ENCODE data around the gene DRGX. TPM values are rescaled to one million over a fixed set of nuclear protein-coding genes. Genes with fewer than 3 reads are reported as not detected.

DRGX gene
- total RNA-seq, 1 experiment from 2014 or later: not detected

GRCh38 chr10:49331431-49331830, 64.5 kb downstream of the DRGX start:
- POLR2A ChIA-PET (ENCODE audit: low non-redundant PET): no interaction called here
- no peaks in the 10 kb centered on the region for H3K4me1 ChIP-seq (ENCODE audit: insufficient read depth, low read length, poor library complexity, severe bottlenecking)
- no peaks in the 10 kb centered on the region for H3K9me3 ChIP-seq (ENCODE audit: low read depth, low read length, poor library complexity, severe bottlenecking)
- H3K36me3 ChIP-seq (ENCODE audit: insufficient read depth, low read length, poor library complexity, severe bottlenecking): no peaks in the 10 kb centered on the region
- intact Hi-C loops (cut with micrococcal nuclease; ENCODE audit: unreplicated experiment): no loop called here
- CTCF ChIA-PET: no interaction called here
- H3K4me3 ChIP-seq (ENCODE audit: low read depth, low read length, poor library complexity, severe bottlenecking): no peak overlapping the region
- no peak for DNase-seq (ENCODE audit: low spot score)
- no peak overlapping the region for H3K27ac ChIP-seq (ENCODE audit: low read depth, low read length, poor library complexity, severe bottlenecking)
- no peak for TF ChIP-seq EZH2 (IDR thresholded peaks at IDR 0.05; ENCODE audit: borderline replicate concordance, low read depth, low read length, poor library complexity, severe bottlenecking)
- TF ChIP-seq, protein P1, sequence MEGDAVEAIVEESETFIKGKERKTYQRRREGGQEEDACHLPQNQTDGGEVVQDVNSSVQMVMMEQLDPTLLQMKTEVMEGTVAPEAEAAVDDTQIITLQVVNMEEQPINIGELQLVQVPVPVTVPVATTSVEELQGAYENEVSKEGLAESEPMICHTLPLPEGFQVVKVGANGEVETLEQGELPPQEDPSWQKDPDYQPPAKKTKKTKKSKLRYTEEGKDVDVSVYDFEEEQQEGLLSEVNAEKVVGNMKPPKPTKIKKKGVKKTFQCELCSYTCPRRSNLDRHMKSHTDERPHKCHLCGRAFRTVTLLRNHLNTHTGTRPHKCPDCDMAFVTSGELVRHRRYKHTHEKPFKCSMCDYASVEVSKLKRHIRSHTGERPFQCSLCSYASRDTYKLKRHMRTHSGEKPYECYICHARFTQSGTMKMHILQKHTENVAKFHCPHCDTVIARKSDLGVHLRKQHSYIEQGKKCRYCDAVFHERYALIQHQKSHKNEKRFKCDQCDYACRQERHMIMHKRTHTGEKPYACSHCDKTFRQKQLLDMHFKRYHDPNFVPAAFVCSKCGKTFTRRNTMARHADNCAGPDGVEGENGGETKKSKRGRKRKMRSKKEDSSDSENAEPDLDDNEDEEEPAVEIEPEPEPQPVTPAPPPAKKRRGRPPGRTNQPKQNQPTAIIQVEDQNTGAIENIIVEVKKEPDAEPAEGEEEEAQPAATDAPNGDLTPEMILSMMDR (conservative IDR thresholded peaks at IDR 0.05; ENCODE audit: low read depth, low read length): no peak
- peaks cover 7% of the 10 kb centered on the region for H3K27me3 ChIP-seq (replicated peaks; ENCODE audit: insufficient read depth, low read depth, low read length, poor library complexity)
- BruUV-seq (replicated peaks): no TSS peak

DNA sequence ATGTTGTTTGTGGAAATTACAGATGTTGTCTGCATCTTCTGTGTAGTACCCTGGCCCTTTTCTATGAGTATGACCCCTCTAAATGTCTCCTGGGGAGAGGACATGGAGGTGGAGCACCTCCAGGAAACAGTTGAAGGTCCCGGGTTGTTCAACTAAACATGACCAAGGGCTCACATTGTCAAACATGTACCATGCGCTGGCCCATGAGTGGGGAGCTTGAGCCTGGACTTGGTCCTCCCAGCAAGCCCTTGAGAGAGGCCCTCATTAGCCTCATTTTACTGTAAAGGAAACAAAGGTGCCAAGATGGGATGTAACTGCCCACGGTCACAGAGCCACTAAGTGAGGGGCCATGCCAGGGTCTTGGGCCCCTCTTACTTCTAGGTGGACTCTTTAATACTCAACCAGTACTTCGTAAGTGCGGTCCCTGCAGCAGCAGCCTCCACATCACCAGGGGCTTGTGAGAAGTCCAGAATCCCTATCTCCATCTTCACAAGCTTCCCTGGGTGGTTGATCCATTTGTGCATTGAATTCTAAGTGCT, 65.7 kb downstream of the DRGX start:
- ChIA-PET POLR2A (ENCODE audit: low non-redundant PET) (no interaction called here), CTCF (no interaction called here)
- no peak for DNase-seq (ENCODE audit: low spot score)
- H3K27ac ChIP-seq (ENCODE audit: low read depth, low read length, poor library complexity, severe bottlenecking): no peak overlapping the region
- H3K9me3 ChIP-seq (ENCODE audit: low read depth, low read length, poor library complexity, severe bottlenecking): no peaks in the 10 kb centered on the region
- no peak overlapping the region for H3K4me3 ChIP-seq (ENCODE audit: low read depth, low read length, poor library complexity, severe bottlenecking)
- intact Hi-C loops (cut with micrococcal nuclease; ENCODE audit: unreplicated experiment): no loop called here
- BruUV-seq (replicated peaks): no TSS peak
- H3K36me3 ChIP-seq (ENCODE audit: insufficient read depth, low read length, poor library complexity, severe bottlenecking): no peaks in the 10 kb centered on the region
- no peaks in the 10 kb centered on the region for H3K4me1 ChIP-seq (ENCODE audit: insufficient read depth, low read length, poor library complexity, severe bottlenecking)
- TF ChIP-seq, protein P1 (conservative IDR thresholded peaks at IDR 0.05; ENCODE audit: low read depth, low read length): no peak
- TF ChIP-seq EZH2 (IDR thresholded peaks at IDR 0.05; ENCODE audit: borderline replicate concordance, low read depth, low read length, poor library complexity, severe bottlenecking): no peak
- peaks cover 10% of the 10 kb centered on the region for H3K27me3 ChIP-seq (replicated peaks; ENCODE audit: insufficient read depth, low read depth, low read length, poor library complexity)

GRCh38 chr10:49329146-49329505, 66.8 kb downstream of the DRGX start:
- Histone ChIP-seq H3K27ac (ENCODE audit: low read depth, low read length, poor library complexity, severe bottlenecking) (no peak overlapping the region), H3K27me3 (replicated peaks; ENCODE audit: insufficient read depth, low read depth, low read length, poor library complexity) (peaks cover 18% of the 10 kb centered on the region), H3K4me1 (ENCODE audit: insufficient read depth, low read length, poor library complexity, severe bottlenecking) (no peaks in the 10 kb centered on the region), H3K4me3 (ENCODE audit: low read depth, low read length, poor library complexity, severe bottlenecking) (no peak overlapping the region), H3K9me3 (ENCODE audit: low read depth, low read length, poor library complexity, severe bottlenecking) (no peaks in the 10 kb centered on the region), H3K36me3 (ENCODE audit: insufficient read depth, low read length, poor library complexity, severe bottlenecking) (no peaks in the 10 kb centered on the region)
- intact Hi-C loops (cut with micrococcal nuclease; ENCODE audit: unreplicated experiment): no loop called here
- POLR2A ChIA-PET (ENCODE audit: low non-redundant PET): no interaction called here
- DNase-seq (ENCODE audit: low spot score): no peak
- TF ChIP-seq, protein P1 (conservative IDR thresholded peaks at IDR 0.05; ENCODE audit: low read depth, low read length): no peak
- TF ChIP-seq EZH2 (IDR thresholded peaks at IDR 0.05; ENCODE audit: borderline replicate concordance, low read depth, low read length, poor library complexity, severe bottlenecking): no peak
- BruUV-seq (replicated peaks): no TSS peak
- CTCF ChIA-PET: no interaction called here

Measured in A673 (cell line).